Cerebellar nuclear complex (tissue), 1 donor: ENCODE data around the gene RBP2.

Experiments used
- DNase-seq, 2 experiments: peaks; one replicate each; lab custom pipeline; 2025; lab: John Stamatoyannopoulos, UW

RBP2 gene

GRCh38 chr3:139480585-139480984 lies 4.3 kb upstream of the RBP2 start:
- DNase-seq, result no peak

GRCh38 chr3:139477710-139478640 lies 1.7 kb upstream of the RBP2 start:
- no peak for DNase-seq

DNA sequence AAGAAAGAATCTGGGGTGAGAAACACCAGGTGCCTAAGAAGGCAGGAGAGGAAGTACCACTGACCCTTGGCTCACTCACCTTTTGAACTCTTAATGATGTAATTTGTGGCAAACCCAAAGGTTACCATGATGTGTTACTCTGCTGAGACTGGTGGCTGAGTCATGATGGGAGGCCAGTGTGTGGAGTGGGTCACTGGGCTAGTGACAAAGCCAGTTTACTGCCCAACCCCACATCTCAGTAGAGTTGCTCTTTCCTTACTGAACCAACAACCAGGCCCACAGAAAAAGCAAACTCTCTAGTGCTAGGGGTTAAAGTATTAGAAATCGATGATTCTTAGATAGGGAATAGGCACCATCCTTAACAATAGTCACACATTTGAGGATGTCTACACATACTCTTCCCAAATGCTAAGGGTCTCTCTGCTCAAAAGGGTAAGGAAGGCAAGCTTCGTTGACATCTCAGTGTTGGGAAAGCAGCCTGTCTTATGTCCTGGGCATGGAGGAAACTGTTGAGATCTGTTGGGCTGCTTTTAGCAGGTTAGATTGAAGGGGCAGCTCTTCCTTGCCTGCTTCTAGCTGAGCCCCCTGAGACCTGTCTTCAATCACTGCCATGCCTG lies 3.1 kb downstream of the RBP2 start:
- no peak for DNase-seq

- DNase-seq, result no peak
These were observed 3.8 kb downstream of the RBP2 start for GRCh38 chr3:139472380-139473010.

DNA sequence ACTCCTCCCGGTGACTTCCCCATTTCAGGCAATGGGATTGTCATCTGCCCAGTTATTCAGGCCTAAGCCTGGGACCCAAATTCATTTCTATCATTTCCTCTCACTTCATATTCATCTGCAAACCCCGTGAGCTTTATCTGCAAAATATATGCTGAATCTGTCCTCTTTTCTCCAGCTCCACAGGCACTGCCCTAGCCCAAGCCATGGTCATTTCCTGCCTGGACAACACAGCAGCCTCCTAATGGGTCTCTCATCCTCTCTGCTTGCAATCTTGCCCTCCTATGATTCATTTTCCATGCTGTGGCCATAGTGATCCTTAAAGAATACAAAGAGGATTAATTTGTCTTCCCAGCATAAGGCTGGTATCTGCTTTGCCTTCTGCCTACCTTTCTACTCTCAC lies 6.1 kb downstream of the RBP2 start:
- DNase-seq, result no peak

DNA sequence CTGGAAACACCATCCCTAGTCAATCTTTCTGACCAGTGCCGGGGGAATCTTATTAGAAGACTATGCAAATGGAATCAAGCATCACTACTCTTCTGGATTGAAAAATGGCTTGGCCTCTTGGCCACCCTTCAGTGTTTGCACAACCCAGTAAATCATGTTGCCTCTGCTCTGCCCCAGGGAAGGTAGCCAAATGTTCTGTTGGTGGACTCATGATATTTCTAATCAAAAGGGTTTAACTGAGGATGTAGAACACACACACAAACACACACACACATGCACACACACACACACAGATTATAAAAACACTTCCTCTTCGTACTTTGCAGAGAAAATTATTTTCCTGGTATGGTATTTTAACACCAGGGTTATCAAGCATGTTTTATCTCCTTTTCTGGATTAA lies 7.9 kb downstream of the RBP2 start:
- no peak for DNase-seq

DNA sequence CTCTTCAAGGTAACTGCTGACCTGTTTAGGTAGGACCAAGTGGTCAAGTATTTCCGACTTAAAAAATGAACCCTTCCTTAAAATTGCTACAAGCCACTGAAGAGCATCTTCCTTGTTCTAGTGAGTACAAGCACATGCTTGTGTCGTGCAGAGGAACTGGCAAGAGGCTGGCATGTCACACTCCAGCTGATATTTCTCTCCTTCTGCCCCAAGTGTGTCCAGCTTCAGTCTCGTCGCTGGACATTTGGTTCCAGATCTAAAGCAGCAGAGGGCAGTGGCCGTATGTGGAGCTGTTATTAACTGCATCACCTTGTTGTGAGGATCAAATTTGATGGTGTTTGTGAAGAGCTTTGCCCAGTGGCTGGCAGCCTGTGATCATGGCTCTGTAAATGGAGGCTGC lies 10.0 kb downstream of the RBP2 start:
- DNase-seq, result no peak

DNA sequence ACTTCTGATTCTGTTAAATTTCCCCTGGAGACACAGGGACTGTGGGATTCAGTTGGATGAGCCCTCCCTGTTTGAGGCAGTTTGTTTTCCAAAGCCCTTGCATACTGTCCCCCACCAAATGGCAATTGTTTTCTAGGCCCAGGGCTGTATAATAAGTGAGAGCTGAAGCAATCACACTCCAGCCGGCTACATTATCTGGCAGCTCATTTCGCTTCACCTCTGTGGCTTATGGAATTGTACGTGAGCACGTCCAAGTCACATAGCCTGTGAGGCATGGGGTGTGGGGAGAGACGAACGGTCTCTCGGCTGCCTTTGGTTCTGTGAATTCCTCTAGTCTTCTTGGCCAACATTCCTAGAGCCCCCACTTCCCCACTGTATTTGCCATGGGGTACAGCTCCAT lies 10.7 kb downstream of the RBP2 start:
- DNase-seq, result no peak

DNA sequence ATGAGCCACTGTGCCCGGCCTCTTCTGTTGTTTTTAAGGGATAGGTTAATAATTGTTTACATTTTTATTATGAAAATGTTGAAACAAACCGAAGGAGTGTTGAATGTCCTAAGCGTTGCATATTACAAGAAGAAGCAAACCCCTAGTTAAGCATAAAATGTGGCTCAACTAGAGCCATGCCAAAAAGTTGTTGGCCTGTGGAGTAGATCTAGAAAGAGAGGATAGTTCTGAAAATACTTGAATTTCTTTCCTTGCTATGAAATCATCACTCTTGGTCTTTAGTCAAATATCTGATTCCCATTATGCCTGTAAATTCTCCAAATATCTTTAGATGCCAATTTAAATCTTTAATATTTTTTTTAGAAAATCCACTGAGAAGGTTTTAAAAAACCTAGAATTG lies 12.8 kb downstream of the RBP2 start:
- no peak for DNase-seq

- no peak for DNase-seq
These were observed 15.8 kb downstream of the RBP2 start for GRCh38 chr3:139460529-139460928.

- no peak for DNase-seq
These were observed 16.2 kb downstream of the RBP2 start for GRCh38 chr3:139460076-139460475.

GRCh38 chr3:139458348-139458747 lies 18.0 kb downstream of the RBP2 start:
- DNase-seq, result no peak

- DNase-seq, result no peak
These were observed 19.2 kb downstream of the RBP2 start for GRCh38 chr3:139457066-139457465.

GRCh38 chr3:139456386-139456785 lies 19.9 kb downstream of the RBP2 start:
- no peak for DNase-seq

DNA sequence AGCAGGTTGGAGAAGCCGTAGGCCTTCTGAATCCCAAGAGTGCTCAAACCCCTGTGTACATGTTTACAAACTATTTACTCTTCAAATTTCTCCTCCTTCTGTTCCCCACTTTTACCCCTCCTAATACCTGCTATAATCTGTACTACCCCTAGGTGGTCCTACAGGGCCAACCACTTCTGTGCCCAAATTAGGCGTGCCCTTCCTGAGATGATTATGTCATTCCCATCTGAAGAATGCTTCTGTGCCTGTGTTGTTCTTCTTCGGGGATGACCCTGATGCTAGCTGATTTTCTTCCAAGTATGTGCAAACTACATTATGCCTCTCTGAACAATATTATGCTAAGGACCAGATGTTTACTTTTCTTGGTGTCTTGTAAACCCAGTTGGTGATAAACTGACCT lies 20.5 kb downstream of the RBP2 start:
- DNase-seq, result no peak

- no peak for DNase-seq
These were observed 21.1 kb downstream of the RBP2 start for GRCh38 chr3:139455206-139455605.

- no peak for DNase-seq
These were observed 22.0 kb downstream of the RBP2 start for GRCh38 chr3:139454346-139454745.

DNA sequence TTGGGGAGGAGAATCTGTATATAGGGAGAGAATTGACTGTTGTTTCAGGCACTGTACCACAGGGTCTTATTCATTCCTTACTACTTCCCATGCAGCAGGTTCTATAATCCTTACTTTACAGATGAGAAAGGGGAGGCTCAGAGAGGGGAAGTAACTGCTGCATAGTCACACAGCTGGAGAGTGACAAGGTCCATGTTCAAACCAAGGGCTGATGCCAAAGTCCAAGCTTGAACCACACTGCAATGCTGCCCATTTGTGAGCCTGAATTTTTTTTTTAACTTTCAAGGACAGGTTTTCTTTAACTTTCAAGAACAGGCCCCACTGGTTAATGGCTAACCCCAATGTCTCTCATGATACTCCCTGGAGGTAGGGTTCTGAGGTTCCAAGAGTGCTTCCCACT lies 26.2 kb downstream of the RBP2 start:
- no peak for DNase-seq

GRCh38 chr3:139449566-139449965 lies 26.8 kb downstream of the RBP2 start:
- no peak for DNase-seq

DNA sequence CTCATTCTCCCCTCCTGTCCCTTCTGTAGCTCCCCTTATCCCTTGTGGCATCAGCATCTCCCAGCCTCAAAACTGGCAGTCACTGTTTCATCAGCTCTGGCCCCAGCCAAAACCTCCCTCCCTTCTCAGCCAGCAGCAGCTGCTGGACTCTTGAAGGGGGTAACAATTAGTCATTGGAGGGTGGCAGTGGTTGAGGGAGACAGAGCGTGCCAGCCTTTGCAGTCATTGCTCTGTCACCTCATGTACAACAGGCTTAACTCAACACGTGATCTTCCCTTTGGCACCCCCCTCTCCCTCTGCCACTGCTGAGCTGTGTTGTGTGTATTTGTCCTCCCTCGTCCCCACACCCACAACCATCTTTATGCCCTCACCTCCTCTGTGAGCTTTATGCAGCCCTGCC lies 28.2 kb downstream of the RBP2 start:
- no peak for DNase-seq

DNA sequence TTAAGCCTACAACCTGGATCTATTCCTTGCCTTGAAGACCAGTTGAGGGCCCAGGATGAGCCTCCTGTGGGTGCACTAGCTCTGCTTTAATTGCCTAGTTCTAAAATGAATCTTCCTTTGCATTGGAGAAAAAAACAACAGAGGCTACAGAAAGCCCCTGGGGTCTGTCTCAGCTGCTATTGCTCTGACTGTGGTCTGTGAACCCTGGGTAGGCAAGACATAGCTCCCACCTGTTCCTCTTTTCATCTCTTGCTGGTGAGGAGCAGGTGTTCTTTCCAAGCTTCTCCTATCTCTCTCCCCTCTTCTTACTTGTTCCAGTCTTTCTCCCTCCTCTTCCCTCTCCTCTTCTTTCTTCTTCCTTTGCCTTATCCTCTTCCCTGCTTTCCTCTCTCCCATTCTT lies 28.8 kb downstream of the RBP2 start:
- no peak for DNase-seq

DNA sequence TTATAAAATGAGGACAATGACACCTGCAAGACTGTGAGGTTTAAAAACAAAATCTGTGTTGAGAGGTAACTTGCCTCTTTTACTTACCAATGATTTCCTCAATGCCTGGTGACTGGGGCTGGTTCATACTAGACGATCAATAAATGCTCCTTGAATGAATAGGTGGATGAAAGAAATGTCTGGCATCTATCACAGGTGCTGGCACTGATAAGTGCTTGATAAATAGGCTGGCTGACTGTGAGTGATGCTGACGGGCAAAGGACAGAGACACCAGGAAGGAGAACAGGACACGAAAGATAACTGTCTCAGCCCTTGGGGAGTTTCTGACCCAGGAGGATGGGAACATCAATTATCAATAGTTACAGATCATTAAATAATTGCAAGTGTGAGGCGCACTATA lies 31.9 kb downstream of the RBP2 start:
- no peak for DNase-seq

DNA sequence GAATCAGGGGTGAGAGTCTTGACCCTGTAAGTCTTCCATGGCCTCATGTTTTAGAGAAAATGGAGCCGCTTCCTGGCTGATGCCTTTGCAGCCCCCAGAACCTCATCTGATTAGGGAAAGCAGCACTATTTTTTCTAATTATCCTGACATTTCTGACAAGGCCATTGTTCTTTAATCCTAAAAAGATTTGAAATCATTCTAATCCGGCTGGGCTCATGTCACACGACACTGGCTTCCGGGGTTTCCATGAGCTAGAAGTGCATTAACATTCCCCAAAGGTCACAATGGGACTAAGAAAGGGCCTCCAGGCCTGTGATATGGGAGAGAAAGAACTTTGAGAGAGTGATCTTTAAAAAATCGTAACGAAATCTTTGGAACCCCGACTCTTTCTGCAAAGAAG lies 33.1 kb downstream of the RBP2 start:
- no peak for DNase-seq
